HG03108 (cell line): Measurements from ENCODE around the gene ZNF320.
"Not testable (repeated sequence)": the region's sequence is repeated elsewhere in the genome, so short reads cannot be mapped to it uniquely, and the experiment has no call there.

Experiments used
- ATAC-seq: cut with Tn5 transposase; IDR thresholded peaks from one replicate; pipeline ENCODE4 v1.9.1; 2021; ENCODE audit warnings: moderate library complexity; ENCODE audit not compliant: unreplicated experiment

ZNF320 gene

GRCh38 chr19:52922841-52923777 lies 25.7 kb upstream of the ZNF320 start, which contains the start of gene ZNF888:
TSS of gene ZNF888 (minus strand) at chr19:52923428. CDS start at chr19:52917873, 5,555 bp downstream.
- ATAC-seq, result peak; percentile 91

GRCh38 chr19:52917531-52917930 lies 20.1 kb upstream of the ZNF320 start:
- ATAC-seq, result no peak

DNA sequence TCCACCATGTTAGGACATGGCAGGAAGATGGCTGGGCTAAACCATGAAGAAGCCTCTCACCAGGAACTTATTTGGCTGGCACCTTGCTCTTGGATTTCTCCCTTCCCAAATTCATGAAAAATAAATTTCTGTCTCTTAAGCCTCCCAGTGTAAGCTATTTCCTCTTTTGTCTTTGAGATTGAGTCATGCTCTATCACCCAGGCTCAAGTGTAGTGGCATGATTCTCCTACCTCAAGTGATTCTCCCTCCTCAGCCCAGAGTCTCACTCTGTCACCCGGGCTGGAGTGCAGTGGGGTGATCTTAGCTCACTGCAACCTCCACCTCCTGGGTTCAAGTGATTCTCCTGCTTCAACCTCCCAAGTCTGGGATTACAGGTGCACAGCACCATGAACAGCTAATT lies 13.2 kb upstream of the ZNF320 start:
- no peak for ATAC-seq

DNA sequence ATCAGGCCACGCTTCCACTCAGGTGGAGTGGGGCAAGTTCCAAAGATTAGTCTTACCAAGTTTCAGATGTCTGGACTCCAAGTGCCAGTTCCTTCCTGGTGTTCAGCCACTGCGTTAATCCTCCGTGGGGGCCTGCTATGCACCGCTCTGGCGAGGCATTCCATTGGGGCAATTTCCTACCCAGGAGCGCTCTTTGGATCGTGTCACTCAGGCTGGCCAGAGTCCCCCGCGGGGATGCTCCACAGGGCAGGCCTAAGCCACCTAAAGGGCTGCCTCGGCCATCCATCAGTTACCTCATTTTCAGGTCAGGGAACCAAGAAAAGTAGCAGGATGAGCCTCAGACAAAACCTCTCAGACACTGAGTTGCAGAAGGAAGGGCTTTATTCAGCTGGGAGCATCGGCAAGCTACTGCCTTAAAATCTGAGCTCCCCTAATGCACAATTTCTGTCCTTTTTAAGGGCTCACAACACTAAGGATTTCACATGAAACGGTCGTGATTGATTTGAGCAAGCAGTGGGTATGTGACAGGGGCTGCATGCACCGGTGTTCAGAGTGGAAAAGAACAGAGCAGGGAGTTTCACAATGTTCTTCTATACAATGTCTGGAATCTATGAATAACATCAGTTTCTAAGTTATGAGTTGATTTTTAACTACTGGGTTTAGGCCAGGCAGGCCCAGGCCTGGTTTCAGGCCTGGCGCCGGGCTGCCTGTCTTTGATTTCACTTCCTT lies 6.8 kb upstream of the ZNF320 start:
- ATAC-seq, result not testable (repeated sequence)

- no peak for ATAC-seq
Measured at GRCh38 chr19:52901842-52902241, 4.4 kb upstream of the ZNF320 start.

GRCh38 chr19:52898596-52898995 lies 1.2 kb upstream of the ZNF320 start:
- not testable (repeated sequence) for ATAC-seq

GRCh38 chr19:52898101-52898500 lies 666 bp upstream of the ZNF320 start:
- no peak for ATAC-seq

- ATAC-seq, result no peak
Measured at GRCh38 chr19:52896431-52897137, 851 bp downstream of the ZNF320 start.

DNA sequence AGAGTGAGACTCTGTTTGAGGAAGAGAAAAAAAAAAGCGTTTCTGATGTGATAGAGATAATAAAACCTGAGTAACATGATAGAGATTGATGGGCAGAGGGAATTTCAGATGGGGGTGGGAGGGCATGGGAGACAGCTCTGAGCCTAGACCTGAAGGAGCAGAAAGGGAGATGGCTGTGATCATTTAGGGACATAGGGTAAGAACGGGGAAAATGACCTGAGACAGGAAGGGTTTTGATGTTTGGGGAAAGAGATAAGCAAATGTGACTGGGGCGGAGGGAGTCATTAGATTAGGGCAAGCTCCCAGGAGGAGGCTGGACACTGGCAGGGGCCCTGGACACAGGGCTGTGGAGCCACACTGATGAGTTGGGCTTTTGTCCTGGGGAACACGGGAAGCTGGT lies 6.1 kb downstream of the ZNF320 start:
- no peak for ATAC-seq

- no peak for ATAC-seq
Measured at GRCh38 chr19:52889931-52890330, 7.5 kb downstream of the ZNF320 start.

DNA sequence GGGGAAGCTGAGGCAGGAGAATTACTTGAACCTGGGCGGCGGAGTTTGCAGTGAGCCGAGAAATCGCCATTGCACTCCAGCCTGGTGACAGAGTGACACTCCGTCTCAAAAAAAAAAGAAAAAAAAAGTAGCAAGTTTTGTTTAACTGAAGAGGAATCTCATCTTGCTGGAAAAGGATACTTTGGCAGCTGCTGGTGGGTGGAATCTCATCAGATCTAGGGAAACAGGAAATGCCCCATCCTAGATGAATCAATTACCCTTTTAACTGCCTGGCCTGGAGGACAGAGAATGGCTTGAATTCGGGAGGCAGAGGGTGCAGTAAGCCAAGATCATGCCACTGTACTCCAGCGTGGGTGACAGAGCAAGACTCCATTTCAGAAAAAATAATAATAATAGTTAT lies 8.4 kb downstream of the ZNF320 start:
- ATAC-seq, result no peak

DNA sequence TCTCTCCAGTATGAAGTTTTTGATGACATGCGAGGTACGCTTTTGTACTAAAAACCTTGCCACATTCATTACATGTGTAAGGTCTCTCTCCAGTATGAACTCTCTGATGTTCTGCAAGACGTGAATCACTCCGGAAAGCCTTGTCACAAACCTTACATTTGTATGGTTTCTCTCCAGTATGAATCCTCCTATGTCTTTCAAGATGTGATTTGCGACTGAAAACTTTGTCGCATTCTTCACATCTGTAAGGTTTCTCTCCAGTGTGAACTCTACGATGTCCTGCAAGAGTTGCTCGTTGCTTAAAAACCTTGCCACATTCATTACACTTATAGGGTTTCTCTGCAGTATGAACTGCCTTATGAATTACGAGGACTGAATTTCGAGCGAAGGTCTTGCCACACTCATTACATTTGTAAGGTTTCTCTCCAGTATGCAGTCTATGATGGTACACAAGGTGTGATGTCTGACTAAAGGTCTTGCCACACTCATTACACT lies 16.5 kb downstream of the ZNF320 start:
- ATAC-seq, result no peak

DNA sequence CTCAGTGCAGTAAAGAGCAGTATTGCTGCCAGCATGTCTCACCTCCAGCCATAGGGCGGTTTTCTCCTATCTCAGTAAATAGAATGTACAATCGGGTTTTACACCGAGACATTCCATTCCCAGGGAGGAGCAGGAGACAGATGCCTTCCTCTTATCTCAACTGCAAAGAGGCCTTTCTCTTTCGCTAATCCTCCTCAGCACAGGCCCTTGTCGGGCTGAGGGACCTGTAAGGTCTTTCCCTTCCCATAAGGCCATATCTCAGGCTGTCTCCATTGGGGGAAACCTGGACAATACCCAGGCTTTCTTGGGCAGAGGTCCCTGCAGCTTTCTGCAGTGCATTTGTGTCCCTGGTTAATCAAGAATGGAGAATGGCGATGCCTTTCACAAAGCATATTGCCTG lies 24.4 kb downstream of the ZNF320 start:
- not testable (repeated sequence) for ATAC-seq

DNA sequence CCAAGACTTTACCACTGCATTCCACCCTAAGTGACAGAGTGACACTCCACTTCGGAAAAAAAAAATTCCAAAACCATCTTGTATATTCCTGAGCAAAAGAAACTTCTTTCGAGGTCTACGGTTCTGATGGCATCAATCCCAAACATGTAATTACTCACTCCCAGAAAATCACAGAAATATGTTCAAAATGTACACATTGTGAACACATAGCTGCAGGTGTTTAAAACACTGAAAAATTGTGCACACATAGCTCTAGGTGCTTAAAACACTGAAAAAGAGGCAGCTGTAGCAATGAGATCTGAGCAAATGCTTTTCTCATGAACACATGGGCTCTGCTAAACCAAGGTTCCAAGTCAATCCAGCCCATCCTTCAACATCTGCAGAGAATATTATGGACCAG lies 26.0 kb downstream of the ZNF320 start:
- no peak for ATAC-seq

DNA sequence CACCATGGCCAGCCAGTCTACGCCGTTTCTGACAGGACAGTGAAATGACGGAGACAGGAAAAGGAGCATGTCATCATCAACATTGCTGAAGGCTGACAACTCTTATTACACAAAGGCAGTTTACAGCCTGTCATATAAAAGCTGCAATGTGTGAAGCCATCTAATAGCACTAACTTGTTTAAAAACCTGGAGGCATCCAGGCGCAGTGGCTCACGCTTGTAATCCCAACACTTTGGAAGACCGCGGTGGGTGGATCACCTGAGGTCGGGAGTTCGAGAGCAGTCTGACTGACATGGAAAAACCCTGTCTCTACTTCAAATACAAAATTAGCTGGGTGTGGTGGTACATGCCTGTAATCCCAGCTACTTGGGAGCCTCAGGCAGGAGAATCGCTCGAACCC lies 29.4 kb downstream of the ZNF320 start:
- ATAC-seq, result not testable (repeated sequence)

- ATAC-seq, result peak; percentile 97
Measured at GRCh38 chr19:52857378-52858191, 39.9 kb downstream of the ZNF320 start, which contains the start of gene ZNF468. TSS of gene ZNF468 (minus strand) at chr19:52857619. CDS start at chr19:52854272, 3,347 bp downstream.

GRCh38 chr19:52856540-52857377 lies 40.7 kb downstream of the ZNF320 start:
- ATAC-seq, result peak; percentile 5
